ENCODE results near the gene PACS1.

GRCh38 chr11:66160709-66161108, 90.6 kb downstream of the PACS1 start:
- TF ChIP-seq TCF7L2 (IDR thresholded peaks at IDR 0.05; ENCODE audit: low read depth, low read length) (no peak), POLR2AphosphoS5 (IDR thresholded peaks at IDR 0.05; ENCODE audit: low read depth, low read length) (no peak), CTCF (IDR thresholded peaks at IDR 0.05) (no peak), REST (IDR thresholded peaks at IDR 0.05; ENCODE audit: insufficient read depth in 1 of 2, low read depth in 2 of 2, low read length in 1 of 2) (no peak)

Data from Panc1 (cell line).